Measurements from ENCODE around the gene PSG2. TPM values are rescaled to one million over a fixed set of nuclear protein-coding genes. Genes with fewer than 3 reads are reported as not detected.
"Not testable (repeated sequence)": the region's sequence is repeated elsewhere in the genome, so short reads cannot be mapped to it uniquely, and the experiment has no call there.

The PSG2 gene
- total and polyA plus RNA-seq, 2 donors: 0.05 TPM

GRCh38 chr19:43085796-43086530, 3.5 kb upstream of the PSG2 start:
- 82% methylated on average over 2 of the region's 2 CpGs for WGBS
- not testable (repeated sequence) for H3K27me3 ChIP-seq (ENCODE audit: control insufficient read depth in 2 of 2, insufficient read depth in 1 of 2, low read length in 1 of 2); H3K36me3 ChIP-seq (ENCODE audit: control insufficient read depth in 2 of 2, insufficient read depth in 2 of 2, low read length in 1 of 2); H3K9me3 ChIP-seq (ENCODE audit: control insufficient read depth in 2 of 2, insufficient read depth in 1 of 2, low read length in 1 of 2); H3K27ac ChIP-seq (ENCODE audit: low read depth in 1 of 2, low read length in 1 of 2); H3K4me3 ChIP-seq (ENCODE audit: low read length in 2 of 2); H3K4me1 ChIP-seq (ENCODE audit: control insufficient read depth in 2 of 2, insufficient read depth in 2 of 2, low read length in 2 of 2); DNase-seq (ENCODE audit: low read depth in 6 of 9, low spot score in 9 of 9)

- 57% methylated on average over 12 of the region's 12 CpGs for WGBS
- H3K27me3 ChIP-seq (ENCODE audit: control insufficient read depth in 2 of 2, insufficient read depth in 1 of 2, low read length in 1 of 2); DNase-seq (ENCODE audit: low read depth in 6 of 9, low spot score in 9 of 9); H3K4me3 ChIP-seq (ENCODE audit: low read length in 2 of 2); H3K9me3 ChIP-seq (ENCODE audit: control insufficient read depth in 2 of 2, insufficient read depth in 1 of 2, low read length in 1 of 2); H3K36me3 ChIP-seq (ENCODE audit: control insufficient read depth in 2 of 2, insufficient read depth in 2 of 2, low read length in 1 of 2); H3K27ac ChIP-seq (ENCODE audit: low read depth in 1 of 2, low read length in 1 of 2); H3K4me1 ChIP-seq (ENCODE audit: control insufficient read depth in 2 of 2, insufficient read depth in 2 of 2, low read length in 2 of 2): not testable (repeated sequence)
Observed at GRCh38 chr19:43084196-43084832, 1.8 kb upstream of the PSG2 start.

GRCh38 chr19:43083721-43084120, 1.2 kb upstream of the PSG2 start:
- H3K36me3 ChIP-seq (ENCODE audit: control insufficient read depth in 2 of 2, insufficient read depth in 2 of 2, low read length in 1 of 2); H3K27ac ChIP-seq (ENCODE audit: low read depth in 1 of 2, low read length in 1 of 2); H3K4me3 ChIP-seq (ENCODE audit: low read length in 2 of 2); DNase-seq (ENCODE audit: low read depth in 6 of 9, low spot score in 9 of 9); H3K27me3 ChIP-seq (ENCODE audit: control insufficient read depth in 2 of 2, insufficient read depth in 1 of 2, low read length in 1 of 2); H3K4me1 ChIP-seq (ENCODE audit: control insufficient read depth in 2 of 2, insufficient read depth in 2 of 2, low read length in 2 of 2); H3K9me3 ChIP-seq (ENCODE audit: control insufficient read depth in 2 of 2, insufficient read depth in 1 of 2, low read length in 1 of 2): not testable (repeated sequence)
- WGBS: 96% methylated on average over 9 of the region's 9 CpGs

GRCh38 chr19:43078311-43078710, 4.2 kb downstream of the PSG2 start:
- Histone ChIP-seq H3K36me3 (ENCODE audit: control insufficient read depth in 2 of 2, insufficient read depth in 2 of 2, low read length in 1 of 2) (no peaks in the 10 kb centered on the region), H3K4me3 (ENCODE audit: low read length in 2 of 2) (no peak overlapping the region), H3K9me3 (ENCODE audit: control insufficient read depth in 2 of 2, insufficient read depth in 1 of 2, low read length in 1 of 2) (no peaks in the 10 kb centered on the region), H3K27me3 (ENCODE audit: control insufficient read depth in 2 of 2, insufficient read depth in 1 of 2, low read length in 1 of 2) (no peaks in the 10 kb centered on the region), H3K27ac (ENCODE audit: low read depth in 1 of 2, low read length in 1 of 2) (no peak overlapping the region), H3K4me1 (ENCODE audit: control insufficient read depth in 2 of 2, insufficient read depth in 2 of 2, low read length in 2 of 2) (no peaks in the 10 kb centered on the region)
- DNase-seq (ENCODE audit: low read depth in 6 of 9, low spot score in 9 of 9): no peak
- 94% methylated on average over 4 of the region's 4 CpGs for WGBS

- not testable (repeated sequence) for DNase-seq (ENCODE audit: low read depth in 6 of 9, low spot score in 9 of 9); H3K9me3 ChIP-seq (ENCODE audit: control insufficient read depth in 2 of 2, insufficient read depth in 1 of 2, low read length in 1 of 2)
- WGBS: 84% methylated on average over 4 of the region's 4 CpGs
Observed at GRCh38 chr19:43077881-43078280, 4.6 kb downstream of the PSG2 start.

GRCh38 chr19:43062418-43062817, 20.1 kb downstream of the PSG2 start:
- H3K27me3 ChIP-seq (ENCODE audit: control insufficient read depth in 2 of 2, insufficient read depth in 1 of 2, low read length in 1 of 2); H3K4me1 ChIP-seq (ENCODE audit: control insufficient read depth in 2 of 2, insufficient read depth in 2 of 2, low read length in 2 of 2); H3K36me3 ChIP-seq (ENCODE audit: control insufficient read depth in 2 of 2, insufficient read depth in 2 of 2, low read length in 1 of 2); H3K27ac ChIP-seq (ENCODE audit: low read depth in 1 of 2, low read length in 1 of 2); H3K4me3 ChIP-seq (ENCODE audit: low read length in 2 of 2); H3K9me3 ChIP-seq (ENCODE audit: control insufficient read depth in 2 of 2, insufficient read depth in 1 of 2, low read length in 1 of 2); DNase-seq (ENCODE audit: low read depth in 6 of 9, low spot score in 9 of 9): not testable (repeated sequence)
- WGBS: 79% methylated on average over 3 of the region's 3 CpGs

More at GRCh38 chr19:43077881-43078280, 4.6 kb downstream of the PSG2 start:
- not testable (repeated sequence) for H3K4me1 ChIP-seq (ENCODE audit: control insufficient read depth in 2 of 2, insufficient read depth in 2 of 2, low read length in 2 of 2); H3K4me3 ChIP-seq (ENCODE audit: low read length in 2 of 2); H3K36me3 ChIP-seq (ENCODE audit: control insufficient read depth in 2 of 2, insufficient read depth in 2 of 2, low read length in 1 of 2); H3K27me3 ChIP-seq (ENCODE audit: control insufficient read depth in 2 of 2, insufficient read depth in 1 of 2, low read length in 1 of 2); H3K27ac ChIP-seq (ENCODE audit: low read depth in 1 of 2, low read length in 1 of 2)

- not testable (repeated sequence) for H3K4me3 ChIP-seq (ENCODE audit: low read length in 2 of 2); H3K36me3 ChIP-seq (ENCODE audit: control insufficient read depth in 2 of 2, insufficient read depth in 2 of 2, low read length in 1 of 2); H3K27ac ChIP-seq (ENCODE audit: low read depth in 1 of 2, low read length in 1 of 2); H3K27me3 ChIP-seq (ENCODE audit: control insufficient read depth in 2 of 2, insufficient read depth in 1 of 2, low read length in 1 of 2); DNase-seq (ENCODE audit: low read depth in 6 of 9, low spot score in 9 of 9); H3K4me1 ChIP-seq (ENCODE audit: control insufficient read depth in 2 of 2, insufficient read depth in 2 of 2, low read length in 2 of 2); H3K9me3 ChIP-seq (ENCODE audit: control insufficient read depth in 2 of 2, insufficient read depth in 1 of 2, low read length in 1 of 2)
- WGBS: 84% methylated on average over 3 of the region's 3 CpGs
Observed at GRCh38 chr19:43061326-43061725, 21.2 kb downstream of the PSG2 start.

GRCh38 chr19:43060254-43060653, 22.2 kb downstream of the PSG2 start:
- H3K4me1 ChIP-seq (ENCODE audit: control insufficient read depth in 2 of 2, insufficient read depth in 2 of 2, low read length in 2 of 2); DNase-seq (ENCODE audit: low read depth in 6 of 9, low spot score in 9 of 9); H3K4me3 ChIP-seq (ENCODE audit: low read length in 2 of 2); H3K27ac ChIP-seq (ENCODE audit: low read depth in 1 of 2, low read length in 1 of 2); H3K27me3 ChIP-seq (ENCODE audit: control insufficient read depth in 2 of 2, insufficient read depth in 1 of 2, low read length in 1 of 2); H3K9me3 ChIP-seq (ENCODE audit: control insufficient read depth in 2 of 2, insufficient read depth in 1 of 2, low read length in 1 of 2); H3K36me3 ChIP-seq (ENCODE audit: control insufficient read depth in 2 of 2, insufficient read depth in 2 of 2, low read length in 1 of 2): not testable (repeated sequence)
- WGBS: 83% methylated on average over 3 of the region's 3 CpGs

- not testable (repeated sequence) for DNase-seq (ENCODE audit: low read depth in 6 of 9, low spot score in 9 of 9); H3K36me3 ChIP-seq (ENCODE audit: control insufficient read depth in 2 of 2, insufficient read depth in 2 of 2, low read length in 1 of 2); H3K4me3 ChIP-seq (ENCODE audit: low read length in 2 of 2); H3K9me3 ChIP-seq (ENCODE audit: control insufficient read depth in 2 of 2, insufficient read depth in 1 of 2, low read length in 1 of 2); H3K4me1 ChIP-seq (ENCODE audit: control insufficient read depth in 2 of 2, insufficient read depth in 2 of 2, low read length in 2 of 2); H3K27me3 ChIP-seq (ENCODE audit: control insufficient read depth in 2 of 2, insufficient read depth in 1 of 2, low read length in 1 of 2); H3K27ac ChIP-seq (ENCODE audit: low read depth in 1 of 2, low read length in 1 of 2)
- WGBS: 95% methylated on average over 2 of the region's 2 CpGs
Observed at GRCh38 chr19:43059482-43059881, 23.0 kb downstream of the PSG2 start.

Data from thymus (tissue), 11 donors.